GM19455 (cell line): ENCODE measurements around the gene COX6B2.

ENCODE experiments used
- ATAC-seq: cut with Tn5 transposase; IDR thresholded peaks from one replicate; pipeline ENCODE4 v1.9.1; 2021; ENCODE audit not compliant: unreplicated experiment

COX6B2 gene

DNA sequence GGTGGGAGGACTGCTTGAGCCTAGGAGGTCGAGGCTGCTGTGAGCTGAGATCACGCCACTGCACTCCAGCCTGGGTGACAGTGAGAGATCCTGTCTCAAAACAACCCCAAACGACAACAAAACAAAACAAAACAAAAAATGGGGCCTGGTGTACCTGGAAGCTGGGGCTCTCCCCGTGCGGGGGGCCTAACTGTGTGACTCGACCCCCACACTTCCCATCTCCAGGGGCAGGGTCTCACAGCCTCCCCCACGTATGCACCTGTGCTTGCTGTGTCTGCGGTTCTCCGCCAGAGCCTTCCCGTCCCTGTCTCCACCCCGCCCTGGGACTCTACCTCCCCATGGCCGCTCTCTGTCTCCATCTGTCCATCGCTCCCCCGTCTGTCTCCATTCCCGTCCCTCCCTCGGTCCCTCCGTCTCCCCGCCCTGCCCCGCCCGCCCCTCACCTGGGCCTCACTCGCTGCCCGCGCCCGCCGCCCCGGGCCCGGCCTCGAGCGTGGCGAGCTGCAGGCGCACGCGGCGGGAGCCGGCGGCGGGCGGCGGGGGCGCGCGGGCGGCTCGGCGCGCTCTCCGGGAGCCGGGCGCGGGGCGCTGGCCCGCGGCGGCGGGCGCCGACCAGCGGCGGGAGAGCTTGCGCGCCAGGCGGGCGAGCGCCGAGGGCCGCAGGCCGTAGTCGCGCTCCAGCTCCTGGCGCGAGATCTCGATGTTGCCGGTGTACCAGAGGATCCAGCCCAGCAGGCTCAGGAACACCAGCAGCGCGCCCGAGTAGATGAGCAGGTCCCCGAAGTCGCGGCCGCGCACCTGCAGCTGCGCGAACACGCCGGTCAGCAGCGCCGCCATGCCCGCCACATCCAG lies 29.0 kb upstream of the COX6B2 start:
- ATAC-seq, result no peak

DNA sequence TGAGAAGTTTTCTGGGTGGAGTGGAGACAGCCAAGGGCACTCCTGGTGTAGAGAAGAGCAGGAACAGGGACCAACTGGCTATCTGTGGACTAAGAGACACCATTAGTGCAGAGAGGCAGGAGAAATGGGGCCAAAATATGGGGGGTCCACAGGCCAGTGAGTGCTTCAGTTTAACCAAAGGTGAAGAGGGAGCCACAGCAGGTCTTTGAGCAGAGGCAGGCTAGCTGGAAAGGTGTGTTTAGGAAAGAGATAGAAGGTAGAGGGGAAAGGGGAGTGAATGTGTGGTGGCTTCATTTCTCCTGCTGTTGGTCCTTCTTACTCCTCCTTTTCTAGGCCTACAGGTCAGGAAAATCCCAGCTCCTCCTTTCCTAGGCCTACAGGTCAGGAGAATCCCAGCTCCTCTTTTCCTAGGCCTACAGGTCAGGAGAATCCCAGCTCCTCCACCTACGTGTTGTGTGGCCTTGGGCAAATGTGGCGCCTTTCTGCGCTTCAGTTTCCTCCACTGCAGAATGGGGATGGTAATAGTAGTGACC lies 28.1 kb upstream of the COX6B2 start:
- ATAC-seq, result no peak

DNA sequence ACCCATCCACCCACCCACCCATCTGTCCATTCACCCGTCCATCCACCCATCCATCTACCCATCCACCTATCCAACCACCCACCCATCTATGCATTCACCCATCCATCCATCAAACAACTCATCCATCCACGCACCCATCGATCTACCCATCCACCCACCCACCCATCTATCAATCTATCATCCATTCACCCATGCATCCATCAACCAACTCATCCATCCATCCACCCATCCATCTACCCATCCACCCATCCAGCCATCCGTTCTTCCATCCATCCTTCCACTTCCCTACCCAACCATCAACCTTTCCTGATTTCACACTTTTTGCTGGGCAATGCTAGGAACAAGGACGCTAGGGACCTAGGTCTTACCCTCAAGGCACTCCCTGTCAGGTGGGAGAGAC lies 27.5 kb upstream of the COX6B2 start:
- ATAC-seq, result no peak

DNA sequence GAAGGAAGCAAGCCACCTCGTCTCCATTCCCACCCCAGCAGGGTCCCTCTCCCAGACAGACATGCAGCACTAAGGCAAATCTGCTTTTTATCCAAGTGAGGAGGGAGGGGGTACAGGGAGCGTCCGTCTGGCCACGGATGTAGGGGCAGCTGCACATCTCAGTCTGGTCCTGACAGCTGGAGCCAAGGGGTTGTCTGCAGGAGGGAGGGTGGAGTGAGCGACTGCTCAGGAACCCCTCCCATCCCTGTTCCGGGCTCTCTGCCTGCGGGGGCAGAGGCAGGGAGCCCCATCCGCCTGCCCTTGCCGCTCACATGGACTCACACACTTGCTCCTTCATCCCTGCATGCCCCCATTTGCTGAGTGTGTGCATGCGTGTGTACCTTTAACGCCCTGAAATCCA lies 24.7 kb upstream of the COX6B2 start:
- ATAC-seq, result no peak

DNA sequence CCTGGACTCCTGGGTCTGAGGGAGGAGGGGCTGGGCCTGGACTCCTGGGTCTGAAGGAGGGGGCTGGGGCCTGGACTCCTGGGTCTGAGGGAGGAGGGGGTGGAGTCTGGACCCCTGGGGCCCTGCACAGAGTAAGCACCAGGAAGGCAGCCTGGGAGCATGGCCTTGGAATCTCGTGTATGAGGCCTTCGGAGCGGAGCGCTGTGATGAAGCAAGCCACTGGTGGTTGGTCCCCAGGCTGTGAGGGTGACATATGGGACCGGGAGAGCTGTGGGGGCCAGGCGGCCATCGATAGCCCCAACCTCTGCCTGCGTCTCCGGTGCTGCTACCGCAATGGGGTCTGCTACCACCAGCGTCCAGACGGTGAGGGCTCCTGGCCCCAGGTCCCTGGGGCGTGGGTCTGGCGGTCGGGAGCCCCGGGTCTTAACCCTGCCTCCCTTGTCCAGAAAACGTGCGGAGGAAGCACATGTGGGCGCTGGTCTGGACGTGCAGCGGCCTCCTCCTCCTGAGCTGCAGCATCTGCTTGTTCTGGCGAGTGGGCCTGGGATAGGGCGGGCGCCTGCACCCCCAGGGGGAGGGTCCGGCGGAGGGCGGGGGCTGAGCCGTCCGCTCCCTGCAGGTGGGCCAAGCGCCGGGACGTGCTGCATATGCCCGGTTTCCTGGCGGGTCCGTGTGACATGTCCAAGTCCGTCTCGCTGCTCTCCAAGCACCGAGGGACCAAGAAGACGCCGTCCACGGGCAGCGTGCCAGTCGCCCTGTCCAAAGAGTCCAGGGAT lies 23.0 kb upstream of the COX6B2 start:
- ATAC-seq, result no peak

DNA sequence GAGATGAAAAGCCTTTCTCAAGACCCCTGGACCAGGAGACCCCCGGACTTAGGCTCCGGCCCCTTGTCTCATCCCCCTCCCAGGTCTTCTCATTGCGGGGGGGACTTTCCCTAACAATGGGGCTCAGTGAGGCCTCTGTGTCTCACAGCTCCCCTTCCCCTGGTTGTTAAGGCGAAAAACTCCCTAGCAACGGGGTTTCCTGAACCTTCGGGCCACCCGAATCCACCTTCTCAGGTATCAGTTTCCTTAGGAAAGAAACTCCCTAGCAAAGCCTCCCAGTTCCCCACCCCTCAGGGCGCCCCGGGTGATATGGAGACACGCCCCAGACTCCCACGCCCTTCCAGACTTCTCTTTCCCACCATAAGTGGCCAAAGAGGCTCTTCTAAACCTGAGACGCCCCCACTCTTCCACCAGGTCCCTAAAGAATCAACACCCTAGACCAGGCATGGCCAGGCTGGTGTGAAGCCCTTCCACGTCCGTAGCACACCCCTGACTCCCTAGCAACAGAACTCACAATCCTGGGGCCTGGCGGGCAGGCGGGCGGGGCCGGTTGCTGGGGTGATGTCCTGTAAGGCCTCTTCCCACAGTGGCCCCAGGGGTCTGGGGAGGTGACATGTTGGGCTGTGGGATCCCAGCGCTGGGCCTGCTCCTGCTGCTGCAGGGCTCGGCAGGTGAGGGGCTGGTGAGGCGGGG lies 21.9 kb upstream of the COX6B2 start, which contains the start of gene TMEM190:
Gene TMEM190 (plus strand): TSS at position 586 of the 693 bp plus-strand sequence. CDS start 28 bp downstream, at position 614.
- ATAC-seq, result no peak

DNA sequence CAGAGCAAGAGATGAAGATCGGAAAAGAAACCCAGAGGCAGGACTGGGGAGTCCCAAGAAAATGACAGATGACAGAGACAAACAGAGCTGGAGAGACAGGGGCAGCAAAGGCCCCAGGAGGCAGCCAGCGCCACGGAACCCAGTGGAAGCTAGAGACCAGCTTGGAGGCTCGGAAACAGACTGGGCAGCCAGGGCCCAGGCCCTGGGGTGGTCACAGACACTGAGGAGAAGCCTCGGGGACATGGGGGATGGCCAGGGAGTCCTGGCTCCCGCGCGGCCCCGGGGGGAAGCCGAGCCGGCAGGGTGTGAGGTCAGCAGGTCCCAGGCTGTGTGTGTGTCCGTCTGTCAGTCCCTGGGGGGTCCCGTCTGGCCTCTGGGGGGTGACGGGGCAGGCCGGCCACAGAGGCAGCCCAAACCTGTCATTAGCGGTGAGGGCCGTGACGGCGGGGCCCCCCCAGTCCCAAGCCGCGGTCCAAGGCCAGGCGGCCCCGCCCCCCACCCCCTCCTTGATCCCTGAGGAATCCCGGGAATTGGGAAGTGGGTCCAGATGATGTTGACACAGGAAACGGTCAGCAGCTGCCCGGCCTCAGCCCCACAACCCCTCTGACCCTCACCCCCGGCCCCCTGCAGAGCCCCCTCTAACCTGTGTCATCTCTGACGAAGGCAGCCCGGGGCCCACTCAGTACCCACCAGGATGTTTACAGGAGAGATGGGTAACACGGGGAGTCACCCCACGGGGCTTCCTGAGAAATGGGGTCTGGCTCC lies 19.7 kb upstream of the COX6B2 start:
- ATAC-seq, result no peak

DNA sequence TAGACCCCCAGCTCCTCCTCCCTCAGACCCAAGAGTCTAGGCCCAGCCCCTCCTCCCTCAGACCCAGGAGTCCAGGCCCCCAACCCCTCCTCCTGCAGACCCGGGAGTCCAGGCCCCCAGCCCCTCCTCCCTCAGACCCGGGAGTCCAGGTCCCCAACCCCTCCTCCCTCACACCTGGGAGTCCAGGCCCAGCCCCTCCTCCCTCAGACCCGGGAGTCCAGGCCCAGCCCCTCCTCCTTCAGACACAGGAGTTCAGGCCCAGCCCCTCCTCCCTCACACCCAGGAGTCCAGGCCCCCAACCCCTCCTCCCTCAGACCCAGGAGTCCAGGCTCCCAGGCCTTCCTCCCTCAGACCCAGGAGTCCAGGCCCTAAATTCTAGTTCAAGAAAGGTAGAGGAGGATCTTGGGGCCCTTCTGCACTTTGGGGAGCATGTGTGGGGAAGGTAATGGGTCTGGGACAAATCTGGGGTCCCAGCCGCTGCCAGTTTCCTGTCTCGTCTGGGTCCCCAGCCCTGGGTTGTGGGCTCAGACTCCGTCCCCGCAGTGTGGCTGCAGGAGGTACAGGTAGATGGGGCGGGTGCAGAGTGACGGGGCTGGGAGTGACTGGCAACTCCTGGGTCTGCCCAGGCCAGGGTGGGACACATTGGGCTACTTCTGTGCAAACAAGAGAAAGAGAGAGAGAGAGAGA lies 18.9 kb upstream of the COX6B2 start:
- no peak for ATAC-seq

DNA sequence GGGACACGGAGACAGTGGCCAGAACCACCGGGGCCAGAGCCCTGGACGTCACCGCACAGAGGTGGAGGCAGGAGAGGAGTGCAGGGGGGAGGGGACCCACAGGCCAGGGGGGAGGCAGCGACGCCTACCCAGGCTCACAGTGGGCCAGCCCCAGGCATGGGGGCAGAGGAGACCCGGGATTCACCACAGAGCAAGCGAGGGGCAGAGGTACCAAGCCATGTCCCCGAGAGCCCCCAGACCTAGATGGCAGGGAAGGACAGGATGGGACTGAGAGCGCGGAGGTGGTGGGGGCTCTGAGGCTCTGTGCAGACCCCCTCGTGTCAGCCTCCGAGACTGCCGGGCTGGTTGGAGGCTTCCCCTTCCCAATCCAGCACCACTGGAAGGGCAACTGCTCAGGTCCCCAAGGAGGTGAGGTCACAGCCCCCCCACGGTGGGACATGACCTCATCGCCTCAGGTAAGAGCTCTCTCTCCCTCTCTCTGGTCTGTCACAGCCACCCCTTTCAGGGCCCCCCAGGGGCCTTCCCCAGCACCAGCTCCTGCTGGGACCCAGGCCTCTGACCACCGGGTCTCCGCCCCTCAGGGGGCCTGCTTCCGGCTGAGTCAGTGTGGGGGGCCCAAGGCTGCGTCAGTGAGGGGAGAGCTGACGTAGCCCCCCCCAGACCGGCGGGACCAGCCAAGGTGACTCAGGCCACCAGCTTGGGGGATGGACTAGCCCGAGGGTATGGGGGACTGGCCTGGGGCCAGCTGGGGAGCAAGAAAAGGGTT lies 18.0 kb upstream of the COX6B2 start:
- no peak for ATAC-seq

DNA sequence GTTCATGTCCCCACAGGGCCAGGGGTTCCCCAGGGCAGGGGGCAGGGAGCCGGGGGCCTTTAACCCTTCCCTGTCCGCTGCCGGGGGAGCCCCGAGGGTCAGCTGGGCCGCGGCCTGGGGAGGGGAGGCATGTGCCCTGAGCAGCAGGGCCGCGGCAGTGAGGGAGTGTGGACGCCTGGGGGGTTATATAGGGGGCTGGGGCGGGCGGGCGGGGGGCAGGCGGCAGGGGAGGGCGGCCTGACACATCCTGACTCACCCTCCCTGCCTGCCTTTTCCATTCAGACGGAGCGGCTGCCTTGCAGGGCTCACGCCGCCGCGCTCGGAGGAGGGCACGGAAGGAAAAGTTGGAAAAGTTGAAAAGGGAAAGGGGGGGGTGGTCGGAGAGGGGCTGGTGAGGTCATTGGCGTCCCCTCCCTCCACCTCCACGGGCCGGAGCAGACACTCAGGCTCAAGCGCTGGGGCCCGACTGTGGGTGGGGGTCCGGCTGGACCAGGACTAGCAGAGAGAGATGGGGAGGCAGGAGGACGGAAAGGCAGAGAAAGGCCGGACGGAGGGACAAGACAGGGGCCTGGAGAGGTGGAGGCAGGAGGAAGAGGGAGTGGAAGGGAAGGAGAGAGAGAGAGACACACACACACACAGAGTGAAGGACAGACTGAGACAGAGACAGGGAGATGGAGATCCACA lies 15.9 kb upstream of the COX6B2 start, which contains the start of gene IL11:
Gene IL11 (minus strand): TSS at position 159 of the 684 bp plus-strand sequence. CDS start 153 bp downstream, at position 6.
- ATAC-seq, result no peak

DNA sequence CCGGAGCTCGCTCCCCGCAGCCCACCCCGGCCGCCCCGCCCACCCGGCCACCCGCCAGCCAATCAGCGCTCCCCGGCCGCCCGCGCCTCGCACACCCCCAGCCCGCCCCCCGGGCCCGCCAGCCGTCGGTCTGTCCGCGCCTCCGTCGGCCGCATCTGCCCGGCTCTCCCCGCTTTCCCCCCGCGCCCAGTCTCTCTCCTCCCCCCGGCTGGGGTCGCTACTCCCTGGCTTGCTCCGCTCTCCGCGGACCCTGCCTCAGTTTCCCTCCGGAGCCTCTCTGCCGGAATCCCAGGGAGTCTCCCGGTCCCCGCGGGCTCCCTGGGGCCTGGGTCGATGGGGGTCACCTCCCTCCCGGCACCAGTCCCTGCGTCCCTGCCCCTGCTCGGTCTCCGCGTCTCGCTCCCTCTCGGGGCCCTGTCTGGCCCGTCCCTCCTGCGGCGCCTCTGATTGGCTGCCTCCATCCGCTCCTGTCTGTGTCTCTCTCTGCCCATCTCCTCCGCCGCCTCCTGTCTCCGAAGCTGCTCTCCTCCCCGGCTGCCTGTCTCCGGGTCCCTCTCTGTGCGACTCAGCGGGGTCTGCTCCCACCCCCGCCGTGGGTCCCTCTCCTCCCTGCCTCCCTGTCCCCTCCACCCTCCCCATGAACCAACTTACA lies 15.3 kb upstream of the COX6B2 start:
- no peak for ATAC-seq

DNA sequence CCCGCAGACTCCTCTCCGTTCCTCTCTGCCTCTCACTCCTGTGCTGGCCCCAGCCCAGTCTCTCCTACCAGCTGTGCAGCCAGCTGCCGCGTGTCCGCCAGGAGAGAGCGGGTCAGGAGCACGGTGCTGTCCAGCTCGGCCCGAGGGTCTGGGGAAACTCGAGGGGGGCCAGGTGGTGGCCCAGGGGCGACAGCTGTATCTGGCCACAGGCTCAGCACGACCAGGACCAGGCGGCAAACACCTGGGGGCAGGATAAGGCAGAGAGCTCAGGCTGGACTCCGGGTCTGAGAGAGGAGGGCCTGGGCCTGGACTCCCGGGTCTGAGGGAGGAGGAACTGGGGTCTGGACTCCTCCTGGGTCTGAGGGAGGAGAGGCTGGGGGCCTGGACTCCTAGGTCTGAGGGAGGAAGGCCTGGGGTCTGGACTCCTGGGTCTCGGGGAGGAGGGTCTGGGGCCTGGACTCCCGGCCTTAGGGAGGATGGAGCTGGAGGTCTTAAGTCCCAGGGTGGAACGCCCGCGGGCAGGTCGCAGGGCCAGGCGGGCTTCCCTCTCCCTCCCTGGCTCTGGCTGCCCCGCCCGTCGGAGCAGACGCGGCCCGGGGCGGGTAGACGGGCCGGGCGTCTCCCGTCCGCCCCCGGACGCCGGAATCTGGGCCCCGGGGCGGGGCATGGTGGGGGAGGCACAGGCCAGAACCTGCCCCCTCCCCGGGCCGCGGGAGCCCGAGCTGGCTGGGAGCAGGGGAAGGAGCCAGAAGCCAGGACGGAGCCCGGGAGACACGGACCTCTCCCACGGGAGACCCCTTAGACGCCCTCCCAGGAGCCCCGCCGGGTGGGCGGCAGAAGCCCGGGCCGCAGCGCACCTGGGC lies 14.4 kb upstream of the COX6B2 start:
- ATAC-seq, result no peak

DNA sequence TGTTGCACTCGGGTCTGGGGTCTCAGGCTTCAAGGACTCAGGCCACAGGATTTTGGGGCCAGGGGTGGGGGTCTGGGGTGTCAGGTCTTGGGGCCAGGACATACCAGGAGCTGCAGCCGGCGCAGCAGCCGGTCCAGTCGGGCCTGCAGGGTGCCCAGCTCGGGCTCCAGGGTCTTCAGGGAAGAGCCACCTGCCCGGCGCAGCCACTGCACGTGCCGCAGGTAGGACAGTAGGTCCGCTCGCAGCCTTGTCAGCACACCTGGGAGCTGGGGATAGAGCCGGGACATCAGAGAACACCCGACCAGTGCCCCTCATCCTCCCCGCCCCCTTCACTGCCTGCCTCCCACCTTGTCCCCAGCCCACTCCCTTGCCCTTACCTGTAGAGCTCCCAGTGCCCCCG lies 13.6 kb upstream of the COX6B2 start:
- no peak for ATAC-seq

DNA sequence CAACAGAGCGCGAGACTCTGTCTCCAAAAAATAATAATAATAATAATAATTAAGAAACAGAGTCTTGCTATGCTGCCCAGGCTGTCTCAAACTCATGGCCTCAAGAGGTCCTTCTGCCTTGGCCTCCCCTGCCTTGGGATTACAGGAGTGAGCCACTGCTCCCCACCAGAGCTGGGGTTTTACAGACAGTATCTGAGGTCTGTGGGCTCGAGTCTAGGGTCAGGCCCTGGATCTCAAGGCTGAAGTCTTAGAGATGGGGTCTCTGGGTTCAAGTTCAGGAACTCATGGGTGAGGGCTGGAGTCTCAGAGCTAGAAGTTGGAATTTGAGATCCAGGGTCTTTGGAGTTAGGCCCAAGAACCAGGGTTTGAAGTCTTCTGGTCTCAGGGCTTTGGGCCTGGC lies 12.3 kb upstream of the COX6B2 start:
- ATAC-seq, result no peak

DNA sequence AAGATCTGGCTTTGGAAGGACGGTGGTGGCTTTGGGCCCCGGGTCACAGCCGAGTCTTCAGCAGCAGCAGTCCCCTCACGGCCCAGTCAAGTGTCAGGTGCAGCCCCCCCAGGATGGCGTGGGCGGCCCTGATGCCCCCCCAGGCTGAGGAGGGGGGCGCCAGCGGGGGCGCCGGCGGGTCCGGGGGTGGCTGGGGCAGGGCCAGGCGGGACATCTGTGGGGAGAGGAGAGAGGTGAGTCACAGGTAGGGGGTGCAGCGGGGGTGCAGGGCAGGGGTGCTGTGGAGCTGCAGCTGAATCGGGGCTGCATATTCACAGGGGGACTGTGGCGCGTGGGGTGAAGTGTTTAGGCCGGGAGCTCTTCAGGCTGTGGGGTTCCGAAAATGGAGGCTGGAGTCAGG lies 11.4 kb upstream of the COX6B2 start:
- no peak for ATAC-seq

DNA sequence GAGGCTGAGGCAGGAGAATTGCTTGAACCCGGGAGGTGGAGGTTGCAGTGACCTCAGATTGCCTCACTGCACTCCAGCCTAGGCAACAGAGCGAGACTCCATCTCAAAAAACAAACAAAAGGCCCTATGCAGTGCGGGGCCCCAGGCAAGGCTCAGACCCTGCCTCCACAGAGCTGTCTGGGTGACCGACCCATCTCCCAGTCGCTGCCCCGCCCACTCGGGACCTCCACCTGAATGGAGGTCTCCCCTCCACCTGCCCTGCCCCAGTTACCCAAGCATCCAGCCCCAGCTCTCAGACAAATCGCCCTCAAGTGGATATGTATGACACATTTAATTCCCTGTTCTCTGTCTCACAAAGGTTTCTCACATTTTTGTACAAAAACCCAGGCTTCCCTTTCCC lies 10.7 kb upstream of the COX6B2 start:
- ATAC-seq, result no peak
